ENCODE data around the gene AKAP13.

AKAP13 gene

GRCh38 chr15:85353516-85353915 is 26.9 kb upstream of the AKAP13 start:
- no peak overlapping the region for H3K4me3 Mint-ChIP-seq
- H3K9me3 Mint-ChIP-seq, result no peaks in the 10 kb centered on the region
- H3K36me3 Mint-ChIP-seq (ENCODE audit: low read depth), result no peaks in the 10 kb centered on the region
- TF ChIP-seq, protein P1, sequence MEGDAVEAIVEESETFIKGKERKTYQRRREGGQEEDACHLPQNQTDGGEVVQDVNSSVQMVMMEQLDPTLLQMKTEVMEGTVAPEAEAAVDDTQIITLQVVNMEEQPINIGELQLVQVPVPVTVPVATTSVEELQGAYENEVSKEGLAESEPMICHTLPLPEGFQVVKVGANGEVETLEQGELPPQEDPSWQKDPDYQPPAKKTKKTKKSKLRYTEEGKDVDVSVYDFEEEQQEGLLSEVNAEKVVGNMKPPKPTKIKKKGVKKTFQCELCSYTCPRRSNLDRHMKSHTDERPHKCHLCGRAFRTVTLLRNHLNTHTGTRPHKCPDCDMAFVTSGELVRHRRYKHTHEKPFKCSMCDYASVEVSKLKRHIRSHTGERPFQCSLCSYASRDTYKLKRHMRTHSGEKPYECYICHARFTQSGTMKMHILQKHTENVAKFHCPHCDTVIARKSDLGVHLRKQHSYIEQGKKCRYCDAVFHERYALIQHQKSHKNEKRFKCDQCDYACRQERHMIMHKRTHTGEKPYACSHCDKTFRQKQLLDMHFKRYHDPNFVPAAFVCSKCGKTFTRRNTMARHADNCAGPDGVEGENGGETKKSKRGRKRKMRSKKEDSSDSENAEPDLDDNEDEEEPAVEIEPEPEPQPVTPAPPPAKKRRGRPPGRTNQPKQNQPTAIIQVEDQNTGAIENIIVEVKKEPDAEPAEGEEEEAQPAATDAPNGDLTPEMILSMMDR (IDR thresholded peaks at IDR 0.05; ENCODE audit: unreplicated experiment in 3 of 3), result no peak
- H3K27ac Mint-ChIP-seq, result peak overlapping the region in 1 of 3 experiments; percentile 18
- peaks cover 9% of the 10 kb centered on the region for H3K27me3 Mint-ChIP-seq (ENCODE audit: low read depth)
- H3K4me1 Mint-ChIP-seq, result peaks cover 30% of the 10 kb centered on the region

DNA sequence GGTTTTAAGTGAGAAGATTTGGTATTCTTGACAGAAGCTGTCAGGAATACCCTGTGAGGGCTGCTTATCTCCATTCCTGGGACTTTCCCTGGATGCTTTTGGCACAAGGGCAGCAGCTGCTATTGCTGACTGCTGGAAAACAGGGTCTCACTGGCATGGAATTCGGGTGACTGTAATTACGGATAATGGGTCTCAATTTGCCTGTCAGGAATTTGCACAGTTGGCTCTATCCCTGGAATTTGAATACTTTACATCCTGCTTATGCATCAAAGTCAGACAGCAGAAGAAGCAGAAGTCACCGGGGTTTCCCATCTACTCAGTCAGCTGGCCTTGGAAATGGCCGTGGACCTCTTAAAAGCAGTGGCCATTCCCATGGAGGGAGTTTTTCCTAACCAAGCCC is 25.9 kb upstream of the AKAP13 start:
- Mint-ChIP-seq H3K27me3 (ENCODE audit: low read depth) (peaks cover 6% of the 10 kb centered on the region), H3K36me3 (ENCODE audit: low read depth) (no peaks in the 10 kb centered on the region), H3K27ac (peak overlapping the region in 2 of 3 experiments; percentile 18 to 67), H3K4me1 (peaks cover 23% of the 10 kb centered on the region), H3K9me3 (no peaks in the 10 kb centered on the region), H3K4me3 (no peak overlapping the region)
- TF ChIP-seq, protein P1 (IDR thresholded peaks at IDR 0.05; ENCODE audit: unreplicated experiment in 3 of 3), result no peak

- Mint-ChIP-seq H3K27me3 (ENCODE audit: low read depth) (peaks cover 6% of the 10 kb centered on the region), H3K36me3 (ENCODE audit: low read depth) (no peaks in the 10 kb centered on the region), H3K9me3 (no peaks in the 10 kb centered on the region), H3K27ac (peak overlapping the region in 1 of 3 experiments; percentile 67), H3K4me3 (no peak overlapping the region), H3K4me1 (peaks cover 23% of the 10 kb centered on the region)
- TF ChIP-seq, protein P1 (IDR thresholded peaks at IDR 0.05; ENCODE audit: unreplicated experiment in 3 of 3), result no peak
Observed at GRCh38 chr15:85354948-85355347, 25.5 kb upstream of the AKAP13 start.

DNA sequence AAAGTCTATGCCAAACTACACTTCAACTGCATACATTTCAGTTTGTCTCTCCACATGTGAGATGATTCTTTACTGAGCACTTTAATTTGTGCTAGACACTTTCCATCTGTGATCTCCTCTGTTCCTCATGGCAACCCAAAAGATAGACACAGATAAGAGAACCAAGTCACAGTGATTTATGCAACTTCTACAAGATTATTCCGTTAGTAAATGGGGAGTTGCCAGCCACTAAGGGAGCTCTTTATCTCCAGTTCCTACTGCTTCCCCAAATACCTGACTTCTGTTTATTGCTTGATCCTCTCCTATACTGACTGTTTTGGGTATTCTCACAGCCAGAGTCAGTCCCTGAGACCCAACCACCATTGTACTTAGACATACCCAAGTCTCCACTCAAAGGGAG is 24.1 kb upstream of the AKAP13 start:
- peaks cover 23% of the 10 kb centered on the region for H3K4me1 Mint-ChIP-seq
- peaks cover 6% of the 10 kb centered on the region for H3K27me3 Mint-ChIP-seq (ENCODE audit: low read depth)
- no peak overlapping the region for H3K4me3 Mint-ChIP-seq
- H3K36me3 Mint-ChIP-seq (ENCODE audit: low read depth), result no peaks in the 10 kb centered on the region
- H3K9me3 Mint-ChIP-seq, result no peaks in the 10 kb centered on the region
- TF ChIP-seq, protein P1 (IDR thresholded peaks at IDR 0.05; ENCODE audit: unreplicated experiment in 3 of 3), result no peak
- H3K27ac Mint-ChIP-seq, result no peak overlapping the region

DNA sequence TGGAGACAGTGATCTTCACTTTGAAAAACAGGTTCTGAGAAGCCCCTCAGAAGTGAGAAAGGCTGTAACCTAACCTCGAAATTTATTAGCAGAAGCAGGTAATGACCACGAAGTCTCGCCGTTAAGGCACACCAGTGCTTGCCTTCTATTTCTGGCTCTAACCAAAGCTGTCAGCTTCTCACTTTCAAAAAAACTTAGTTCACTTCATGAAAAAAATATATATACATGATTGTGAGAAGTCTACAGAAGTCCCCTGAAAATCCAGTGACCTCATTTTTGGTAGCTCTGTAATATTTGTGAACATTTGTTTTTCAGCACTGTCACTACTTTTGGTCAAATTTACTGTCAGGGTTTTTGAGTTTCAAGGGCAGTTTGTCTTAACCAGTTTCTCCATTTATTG is 19.1 kb upstream of the AKAP13 start:
- TF ChIP-seq, protein P1 (IDR thresholded peaks at IDR 0.05; ENCODE audit: unreplicated experiment in 3 of 3), result no peak
- H3K4me3 Mint-ChIP-seq, result no peak overlapping the region
- no peaks in the 10 kb centered on the region for H3K9me3 Mint-ChIP-seq
- peaks cover 16% of the 10 kb centered on the region for H3K4me1 Mint-ChIP-seq
- H3K27me3 Mint-ChIP-seq (ENCODE audit: low read depth), result peaks cover 7% of the 10 kb centered on the region
- H3K36me3 Mint-ChIP-seq (ENCODE audit: low read depth), result no peaks in the 10 kb centered on the region
- H3K27ac Mint-ChIP-seq, result no peak overlapping the region

DNA sequence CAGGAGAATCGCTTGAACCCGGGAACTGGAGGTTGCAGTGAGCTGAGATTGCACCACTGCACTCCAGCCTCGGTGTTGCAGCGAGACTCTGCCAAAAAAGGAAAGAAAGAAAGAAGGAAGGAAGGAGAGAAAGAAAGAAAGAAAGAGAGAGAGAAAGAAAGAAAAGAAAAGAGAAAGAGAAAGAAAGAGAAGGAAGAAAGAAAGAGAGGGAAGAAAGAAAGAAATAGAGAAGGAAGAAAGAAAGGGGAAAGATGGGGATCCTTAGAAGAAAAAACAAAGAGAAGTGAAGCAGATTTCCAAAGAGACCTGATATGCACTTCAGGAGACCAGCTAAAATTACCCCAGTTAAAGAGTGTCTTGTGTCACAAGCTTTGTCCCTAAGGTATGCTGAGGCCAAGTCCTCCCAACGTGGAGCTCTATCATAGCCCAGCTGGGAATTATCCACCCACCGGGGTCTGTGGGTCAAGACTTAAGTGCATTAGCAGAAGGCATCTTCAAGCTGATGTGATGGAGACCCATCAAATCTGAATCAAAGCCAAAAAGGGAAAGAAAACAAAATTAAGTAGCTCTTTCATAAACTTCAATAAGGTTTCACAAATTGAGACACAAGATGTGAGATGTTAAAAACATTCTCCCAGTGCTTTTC is 17.8 kb upstream of the AKAP13 start:
- Mint-ChIP-seq H3K27me3 (ENCODE audit: low read depth) (peaks cover 7% of the 10 kb centered on the region), H3K27ac (no peak overlapping the region)

More for the DNA sequence above, 17.8 kb upstream of the AKAP13 start:
- TF ChIP-seq, protein P1 (IDR thresholded peaks at IDR 0.05; ENCODE audit: unreplicated experiment in 3 of 3), result no peak
- H3K4me1 Mint-ChIP-seq, result peaks cover 15% of the 10 kb centered on the region
- H3K36me3 Mint-ChIP-seq (ENCODE audit: low read depth), result no peaks in the 10 kb centered on the region
- no peak overlapping the region for H3K4me3 Mint-ChIP-seq
- no peaks in the 10 kb centered on the region for H3K9me3 Mint-ChIP-seq
